A549 (cell line): ENCODE measurements around the gene RIMS3.

Experiments used
- CEBPB ChIP-seq, 2 experiments: fragments of >200 bp in 1 of 2; sonication (Bioruptor Twin) in 1 of 2; formaldehyde crosslinking in 1 of 2; IDR thresholded peaks; 2 replicates each; pipeline ENCODE4 v1.6.1; 2012 to 2016
- MAFK ChIP-seq: fragments of 450-650 bp; IDR thresholded peaks from 2 replicates; pipeline ENCODE4 v1.6.1; 2014; ENCODE audit not compliant: partially characterized antibody
- POLR2A ChIP-seq: IDR thresholded peaks from 2 replicates; pipeline ENCODE4 v1.6.1; 2012; ENCODE audit warnings: mild to moderate bottlenecking, low read length
- TF ChIP-seq, protein P1 (sequence below): fragments of >200 bp; sonication (Bioruptor Twin); formaldehyde crosslinking; IDR thresholded peaks from 3 replicates; pipeline ENCODE4 v1.5.1; 2016
- TF ChIP-seq, protein P2 (sequence below): fragments of 150-350 bp; IDR thresholded peaks from 2 replicates; pipeline ENCODE4 v1.6.1; 2014; ENCODE audit warnings: low read depth, mild to moderate bottlenecking, low read length
- TF ChIP-seq, protein P3 (sequence below): fragments of 200-600 bp; sonication (generic); IDR thresholded peaks from 2 replicates; pipeline ENCODE4 v1.6.1; 2016; ENCODE audit warnings: antibody characterized with exemption, mild to moderate bottlenecking, moderate library complexity

DNA sequence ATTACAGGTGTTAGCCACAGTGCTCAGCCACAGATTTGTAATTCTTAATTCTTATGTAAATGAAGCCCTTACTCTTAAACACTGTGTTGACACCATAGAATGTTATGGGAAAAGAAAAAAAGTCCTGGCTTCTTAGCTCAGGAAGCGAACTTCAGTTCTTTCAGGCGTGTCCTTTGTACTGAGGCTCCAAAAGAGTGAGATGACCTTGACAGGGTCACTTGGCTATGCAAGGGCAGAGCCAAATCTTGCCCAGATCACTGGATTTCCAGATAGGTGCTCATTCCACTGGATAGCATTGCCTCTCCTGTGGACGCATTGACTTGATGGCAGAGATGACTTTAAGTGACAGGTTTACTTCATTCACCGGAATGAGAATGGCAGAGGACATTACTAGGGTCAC, 30.8 kb upstream of the RIMS3 start:
- TF ChIP-seq, protein P1, sequence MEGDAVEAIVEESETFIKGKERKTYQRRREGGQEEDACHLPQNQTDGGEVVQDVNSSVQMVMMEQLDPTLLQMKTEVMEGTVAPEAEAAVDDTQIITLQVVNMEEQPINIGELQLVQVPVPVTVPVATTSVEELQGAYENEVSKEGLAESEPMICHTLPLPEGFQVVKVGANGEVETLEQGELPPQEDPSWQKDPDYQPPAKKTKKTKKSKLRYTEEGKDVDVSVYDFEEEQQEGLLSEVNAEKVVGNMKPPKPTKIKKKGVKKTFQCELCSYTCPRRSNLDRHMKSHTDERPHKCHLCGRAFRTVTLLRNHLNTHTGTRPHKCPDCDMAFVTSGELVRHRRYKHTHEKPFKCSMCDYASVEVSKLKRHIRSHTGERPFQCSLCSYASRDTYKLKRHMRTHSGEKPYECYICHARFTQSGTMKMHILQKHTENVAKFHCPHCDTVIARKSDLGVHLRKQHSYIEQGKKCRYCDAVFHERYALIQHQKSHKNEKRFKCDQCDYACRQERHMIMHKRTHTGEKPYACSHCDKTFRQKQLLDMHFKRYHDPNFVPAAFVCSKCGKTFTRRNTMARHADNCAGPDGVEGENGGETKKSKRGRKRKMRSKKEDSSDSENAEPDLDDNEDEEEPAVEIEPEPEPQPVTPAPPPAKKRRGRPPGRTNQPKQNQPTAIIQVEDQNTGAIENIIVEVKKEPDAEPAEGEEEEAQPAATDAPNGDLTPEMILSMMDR, result no peak
- TF ChIP-seq MAFK (no peak), CEBPB (IDR thresholded peaks at IDR 0.05) (no peak), POLR2A (no peak)
- TF ChIP-seq, protein P2, sequence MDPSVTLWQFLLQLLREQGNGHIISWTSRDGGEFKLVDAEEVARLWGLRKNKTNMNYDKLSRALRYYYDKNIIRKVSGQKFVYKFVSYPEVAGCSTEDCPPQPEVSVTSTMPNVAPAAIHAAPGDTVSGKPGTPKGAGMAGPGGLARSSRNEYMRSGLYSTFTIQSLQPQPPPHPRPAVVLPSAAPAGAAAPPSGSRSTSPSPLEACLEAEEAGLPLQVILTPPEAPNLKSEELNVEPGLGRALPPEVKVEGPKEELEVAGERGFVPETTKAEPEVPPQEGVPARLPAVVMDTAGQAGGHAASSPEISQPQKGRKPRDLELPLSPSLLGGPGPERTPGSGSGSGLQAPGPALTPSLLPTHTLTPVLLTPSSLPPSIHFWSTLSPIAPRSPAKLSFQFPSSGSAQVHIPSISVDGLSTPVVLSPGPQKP, result no peak
- TF ChIP-seq, protein P3, sequence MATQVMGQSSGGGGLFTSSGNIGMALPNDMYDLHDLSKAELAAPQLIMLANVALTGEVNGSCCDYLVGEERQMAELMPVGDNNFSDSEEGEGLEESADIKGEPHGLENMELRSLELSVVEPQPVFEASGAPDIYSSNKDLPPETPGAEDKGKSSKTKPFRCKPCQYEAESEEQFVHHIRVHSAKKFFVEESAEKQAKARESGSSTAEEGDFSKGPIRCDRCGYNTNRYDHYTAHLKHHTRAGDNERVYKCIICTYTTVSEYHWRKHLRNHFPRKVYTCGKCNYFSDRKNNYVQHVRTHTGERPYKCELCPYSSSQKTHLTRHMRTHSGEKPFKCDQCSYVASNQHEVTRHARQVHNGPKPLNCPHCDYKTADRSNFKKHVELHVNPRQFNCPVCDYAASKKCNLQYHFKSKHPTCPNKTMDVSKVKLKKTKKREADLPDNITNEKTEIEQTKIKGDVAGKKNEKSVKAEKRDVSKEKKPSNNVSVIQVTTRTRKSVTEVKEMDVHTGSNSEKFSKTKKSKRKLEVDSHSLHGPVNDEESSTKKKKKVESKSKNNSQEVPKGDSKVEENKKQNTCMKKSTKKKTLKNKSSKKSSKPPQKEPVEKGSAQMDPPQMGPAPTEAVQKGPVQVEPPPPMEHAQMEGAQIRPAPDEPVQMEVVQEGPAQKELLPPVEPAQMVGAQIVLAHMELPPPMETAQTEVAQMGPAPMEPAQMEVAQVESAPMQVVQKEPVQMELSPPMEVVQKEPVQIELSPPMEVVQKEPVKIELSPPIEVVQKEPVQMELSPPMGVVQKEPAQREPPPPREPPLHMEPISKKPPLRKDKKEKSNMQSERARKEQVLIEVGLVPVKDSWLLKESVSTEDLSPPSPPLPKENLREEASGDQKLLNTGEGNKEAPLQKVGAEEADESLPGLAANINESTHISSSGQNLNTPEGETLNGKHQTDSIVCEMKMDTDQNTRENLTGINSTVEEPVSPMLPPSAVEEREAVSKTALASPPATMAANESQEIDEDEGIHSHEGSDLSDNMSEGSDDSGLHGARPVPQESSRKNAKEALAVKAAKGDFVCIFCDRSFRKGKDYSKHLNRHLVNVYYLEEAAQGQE, result no peak
